Stimulated activated CD8-positive, alpha-beta memory T cell treated with anti-CD3 and anti-CD28 coated beads, Interleukin-12 subunit alpha, Interleukin-12 subunit beta, amount 100 ng/mL, for 1 hour (primary cell): Measurements from ENCODE around the gene FOXD3.

ENCODE experiments used
- DNase-seq: peaks from one replicate; pipeline ENCODE4 v3.0.0-alpha.2; 2020; ENCODE audit warnings: low read depth

Gene FOXD3

GRCh38 chr1:63322114-63322943, at the start of gene FOXD3:
TSS of gene FOXD3 (plus strand) at chr1:63322567. CDS start at chr1:63323059, 492 bp downstream.
- DNase-seq, result no peak

DNA sequence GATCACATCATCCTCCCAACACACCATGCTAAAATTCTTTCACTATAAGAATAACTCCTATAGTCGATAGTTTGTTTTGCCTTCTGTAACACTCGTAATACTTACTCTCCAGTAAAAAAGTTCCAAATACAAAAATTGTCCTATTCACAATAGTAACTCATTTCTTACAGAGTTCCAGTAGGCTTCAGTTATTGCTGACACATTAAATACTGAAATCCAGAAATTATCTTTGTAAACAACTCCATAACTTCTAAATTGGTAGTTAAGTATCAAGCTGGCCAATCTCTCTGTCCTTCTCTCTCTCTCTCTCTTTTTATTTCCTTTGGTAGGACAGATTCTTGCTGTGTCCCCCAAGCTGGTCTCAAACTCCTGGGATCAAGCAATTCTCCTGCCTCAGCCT, 49.6 kb upstream of the FOXD3 start:
- no peak for DNase-seq

- no peak for DNase-seq
Measured at GRCh38 chr1:63274371-63274770, 48.0 kb upstream of the FOXD3 start.

DNA sequence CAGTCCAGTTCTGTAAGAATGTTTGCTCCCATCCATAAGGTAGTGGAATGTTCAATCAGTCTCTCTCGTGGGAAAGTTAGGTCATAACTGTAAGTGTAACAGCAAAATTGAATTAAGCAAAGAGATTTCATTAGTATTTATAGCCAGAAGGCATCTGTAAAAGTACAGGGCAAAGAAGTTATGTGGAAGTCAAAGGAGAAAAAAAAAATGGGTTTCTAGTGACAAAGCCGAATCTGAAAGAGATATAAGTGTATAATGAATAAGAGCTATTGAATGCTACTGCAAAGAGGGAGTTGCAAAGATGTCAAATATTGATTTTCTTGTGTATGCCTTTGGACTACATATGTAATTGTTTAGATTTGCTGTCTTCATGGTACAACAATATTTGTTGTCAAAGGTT, 47.4 kb upstream of the FOXD3 start:
- DNase-seq, result no peak

DNA sequence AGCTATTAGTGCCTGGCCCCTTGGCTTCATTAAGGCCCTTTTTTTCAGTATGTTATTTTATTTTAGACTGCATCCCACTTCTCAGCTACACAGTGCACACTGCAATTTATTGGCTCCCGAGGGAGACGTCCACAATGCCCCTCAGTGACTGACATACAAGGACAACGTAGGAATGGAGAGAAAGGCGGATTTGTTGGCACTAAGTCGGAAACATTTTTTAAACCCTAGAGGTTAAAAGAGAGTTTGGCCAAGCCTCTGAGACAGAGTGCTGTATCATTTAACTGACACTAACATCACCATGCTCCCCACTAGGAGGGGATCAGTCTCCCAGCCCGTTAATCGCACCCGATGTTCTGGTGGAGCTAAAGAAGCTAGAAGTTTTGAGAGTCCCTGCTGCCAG, 45.7 kb upstream of the FOXD3 start:
- no peak for DNase-seq

- no peak for DNase-seq
Measured at GRCh38 chr1:63277195-63278192, 44.9 kb upstream of the FOXD3 start.

DNA sequence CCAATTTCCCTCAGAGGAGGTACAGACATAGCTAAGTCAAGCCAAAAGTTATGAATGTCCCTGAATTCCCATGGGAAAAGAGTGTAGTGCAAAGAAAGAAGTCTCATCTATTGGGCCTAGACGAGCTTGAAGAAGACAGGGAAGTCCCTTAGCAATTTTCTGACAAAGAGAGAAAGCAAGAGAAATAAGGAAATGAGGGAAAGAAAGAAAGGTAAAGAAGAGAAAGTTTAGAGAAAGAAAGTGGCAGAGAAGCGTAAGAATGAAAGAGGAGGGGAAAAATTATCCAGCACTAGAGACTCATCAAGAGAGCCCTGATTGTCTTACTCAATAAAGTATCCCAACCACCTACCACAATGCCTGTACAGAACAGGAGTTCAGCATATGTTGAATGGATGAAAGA, 40.6 kb upstream of the FOXD3 start:
- no peak for DNase-seq

- no peak for DNase-seq
Measured at GRCh38 chr1:63289135-63289534, 33.2 kb upstream of the FOXD3 start.

DNA sequence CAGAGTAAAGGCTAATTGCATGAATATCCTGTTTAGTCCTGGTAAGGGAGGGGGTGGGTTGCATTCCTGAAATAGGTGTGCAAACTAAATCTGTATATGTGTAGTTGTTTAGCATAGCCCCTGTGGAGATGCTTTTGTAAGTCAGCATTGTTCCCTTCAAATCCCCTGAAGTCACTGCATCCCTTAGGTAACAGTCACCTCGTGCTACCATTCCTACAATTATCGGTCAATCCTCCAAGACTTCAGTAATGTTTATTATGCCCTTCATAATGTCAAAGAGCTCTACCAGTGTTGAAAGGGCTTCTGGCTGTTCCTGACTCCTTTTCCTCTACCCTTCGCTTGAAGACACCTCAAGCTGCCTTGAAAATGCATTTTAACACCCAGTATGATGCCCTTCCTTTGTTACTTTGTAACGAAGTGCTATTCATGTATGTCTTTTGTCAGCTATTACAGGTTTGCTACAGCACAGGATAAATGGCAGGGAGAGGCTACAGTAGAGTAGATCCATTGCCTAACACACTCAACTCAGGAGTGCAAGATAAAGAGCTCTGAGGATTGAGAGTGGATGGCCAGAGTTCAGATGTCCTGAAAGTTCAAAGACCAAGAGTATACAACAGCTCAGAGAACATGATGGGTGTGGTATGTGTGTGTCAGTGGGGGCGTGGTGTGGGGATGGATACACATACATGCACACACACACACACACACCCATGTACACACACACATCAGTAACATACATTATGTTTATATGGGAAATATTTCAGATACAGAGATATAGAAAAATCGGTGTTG, 27.4 kb upstream of the FOXD3 start:
- DNase-seq, result no peak

GRCh38 chr1:63304410-63304809, 18.0 kb upstream of the FOXD3 start:
- DNase-seq, result no peak

DNA sequence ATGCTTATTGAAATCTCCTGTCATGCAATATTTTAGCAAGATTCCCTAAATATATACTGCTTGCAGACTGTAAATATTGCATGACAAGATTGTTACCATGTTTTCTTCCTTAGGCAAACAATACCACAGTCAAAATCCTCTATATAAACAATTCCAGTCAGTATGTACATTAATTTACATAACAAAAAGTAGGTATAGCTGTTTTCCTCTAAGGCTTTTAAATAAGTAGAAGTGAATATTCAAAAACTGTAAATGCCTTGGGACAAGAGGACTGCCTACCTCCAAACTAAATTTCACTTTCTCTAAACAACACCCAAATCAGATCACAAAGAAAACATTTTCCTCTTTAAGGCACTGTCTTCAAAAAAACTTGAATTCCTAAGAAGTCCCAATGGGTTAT, 17.3 kb upstream of the FOXD3 start:
- no peak for DNase-seq

GRCh38 chr1:63307196-63307794, 15.1 kb upstream of the FOXD3 start:
- no peak for DNase-seq

GRCh38 chr1:63316598-63316983, 5.8 kb upstream of the FOXD3 start:
- no peak for DNase-seq

DNA sequence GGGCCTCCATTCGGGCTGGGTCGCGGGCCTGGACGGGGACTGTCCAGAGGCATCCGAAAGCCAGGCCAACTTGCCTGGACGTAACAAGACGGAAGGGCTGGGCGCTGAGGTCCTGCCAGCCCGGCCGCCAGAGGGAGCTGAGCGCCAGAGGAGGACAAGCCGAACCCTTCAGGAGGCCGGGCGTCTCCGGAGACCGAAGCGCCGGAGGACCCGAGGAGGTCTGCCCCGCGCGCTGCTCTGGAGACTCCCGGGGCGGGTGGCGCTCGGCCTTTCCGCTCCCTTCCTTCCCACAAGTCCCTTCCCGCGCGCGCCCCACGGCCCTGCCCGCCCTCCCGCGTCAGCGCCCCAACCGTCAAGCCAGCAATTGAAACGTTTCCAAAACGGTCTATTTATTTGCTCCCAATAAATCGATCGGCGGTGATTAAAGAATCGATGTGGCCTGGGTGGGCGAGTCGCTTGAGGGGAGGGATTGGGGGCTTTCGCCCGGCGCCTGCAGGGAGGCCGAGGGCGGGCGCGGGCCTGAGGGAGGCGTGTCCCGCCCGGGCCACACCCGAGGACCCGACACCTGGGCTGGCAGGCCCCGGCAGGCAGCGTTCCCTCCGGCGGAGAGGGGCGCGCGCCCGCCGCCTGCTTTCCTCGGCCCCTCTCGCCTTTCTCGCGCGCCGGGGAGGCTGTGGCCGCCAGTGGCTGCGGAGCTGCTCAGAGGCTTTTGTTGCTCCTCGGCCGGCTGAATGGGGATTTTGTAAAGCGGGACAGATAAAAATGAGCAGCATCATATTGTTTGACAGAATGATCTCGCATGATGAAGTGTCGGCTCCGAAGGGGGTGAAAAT, 5.2 kb upstream of the FOXD3 start:
- no peak for DNase-seq

GRCh38 chr1:63317817-63318152, 4.6 kb upstream of the FOXD3 start:
- DNase-seq, result no peak

- DNase-seq, result no peak
Measured at GRCh38 chr1:63318201-63318979, 4.0 kb upstream of the FOXD3 start.

- DNase-seq, result no peak
Measured at GRCh38 chr1:63319046-63320021, 3.0 kb upstream of the FOXD3 start.

GRCh38 chr1:63320022-63320721, 2.2 kb upstream of the FOXD3 start:
- DNase-seq, result no peak
